GM23338 (cell line): ENCODE data around the gene GEN1. TPM values are rescaled to one million over a fixed set of nuclear protein-coding genes. Genes with fewer than 3 reads are reported as not detected.

Source experiments
- ATAC-seq: fragments of 200-7000 bp; cut with Tn5 transposase; 3 replicates; pipeline ENCODE4 v1.9.1; 2020
- DNase-seq: peaks from one replicate; pipeline ENCODE4 v3.0.0-alpha.2; 2015; ENCODE audit warnings: low spot score
- H2AFZ ChIP-seq: fragments of 200-600 bp; sonication (generic); 2 replicates; pipeline ENCODE4 v1.8.0; 2016; ENCODE audit warnings: antibody characterized with exemption, mild to moderate bottlenecking, moderate library complexity
- H3F3A ChIP-seq: fragments of 200-600 bp; sonication (generic); replicated peaks from 2 replicates; pipeline ENCODE4 v1.8.0; 2017; ENCODE audit warnings: antibody characterized with exemption, mixed run types, low read depth
- H3K27ac ChIP-seq: fragments of 200-600 bp; sonication (generic); 2 replicates; pipeline ENCODE4 v1.6.1; 2016; ENCODE audit warnings: low read depth
- H3K27me3 ChIP-seq: fragments of 200-600 bp; sonication (generic); 2 replicates; pipeline ENCODE4 v1.8.0; 2016; ENCODE audit warnings: mild to moderate bottlenecking, mixed run types, moderate library complexity; ENCODE audit not compliant: insufficient read depth
- H3K36me3 ChIP-seq: fragments of 200-600 bp; sonication (generic); 2 replicates; pipeline ENCODE4 v1.8.0; 2016; ENCODE audit warnings: mild to moderate bottlenecking; ENCODE audit not compliant: insufficient read depth
- H3K4me1 ChIP-seq: fragments of 200-600 bp; sonication (generic); 2 replicates; pipeline ENCODE4 v1.8.0; 2016; ENCODE audit warnings: mild to moderate bottlenecking, moderate library complexity; ENCODE audit not compliant: insufficient read depth
- H3K4me2 ChIP-seq: fragments of 200-600 bp; sonication (generic); 2 replicates; pipeline ENCODE4 v1.7.1; 2017; ENCODE audit warnings: mixed run types
- H3K4me3 ChIP-seq: fragments of 200-600 bp; sonication (generic); 2 replicates; pipeline ENCODE4 v1.6.1; 2016; ENCODE audit warnings: mixed run types
- H3K79me2 ChIP-seq: fragments of 200-600 bp; sonication (generic); replicated peaks from 2 replicates; pipeline ENCODE4 v1.8.0; 2017; ENCODE audit warnings: mild to moderate bottlenecking; ENCODE audit not compliant: insufficient read depth
- H3K9me2 ChIP-seq: fragments of 200-600 bp; sonication (generic); 2 replicates; pipeline ENCODE4 v1.8.0; 2017; ENCODE audit not compliant: insufficient read depth
- H4K20me1 ChIP-seq: fragments of 200-600 bp; sonication (generic); replicated peaks from 2 replicates; pipeline ENCODE4 v1.8.0; 2017; ENCODE audit warnings: mild to moderate bottlenecking; ENCODE audit not compliant: insufficient read depth
- H3K27ac Mint-ChIP-seq: 2 replicates; pipeline ENCODE4 v1.8.0; 2020; ENCODE audit warnings: inconsistent platforms, mild to moderate bottlenecking, moderate library complexity, mixed read lengths
- H3K27me3 Mint-ChIP-seq: 3 replicates; pipeline ENCODE4 v1.8.0; 2022; ENCODE audit warnings: low read depth, mild to moderate bottlenecking, moderate library complexity, mixed read lengths, inconsistent platforms; ENCODE audit not compliant: insufficient read depth, poor library complexity
- H3K36me3 Mint-ChIP-seq: 3 replicates; pipeline ENCODE4 v1.8.0; 2021; ENCODE audit warnings: low read depth, mild to moderate bottlenecking, inconsistent platforms, moderate library complexity, mixed read lengths
- H3K4me1 Mint-ChIP-seq: 3 replicates; pipeline ENCODE4 v1.8.0; 2020; ENCODE audit warnings: mild to moderate bottlenecking, inconsistent platforms, mixed read lengths
- H3K4me3 Mint-ChIP-seq: 3 replicates; pipeline ENCODE4 v1.8.0; 2021; ENCODE audit warnings: moderate library complexity, mild to moderate bottlenecking, inconsistent platforms, mixed read lengths
- H3K9me3 Mint-ChIP-seq: 3 replicates; pipeline ENCODE4 v1.8.0; 2020; ENCODE audit warnings: moderate library complexity, mild to moderate bottlenecking, inconsistent platforms, mixed read lengths
- CREB1 ChIP-seq: fragments of 250-450 bp; sonication (Bioruptor Pico); IDR thresholded peaks from 2 replicates; pipeline ENCODE4 v1.5.0; 2020; ENCODE audit warnings: low read depth, mild to moderate bottlenecking, moderate library complexity
- CTCF ChIP-seq, 2 experiments: fragments of 200-600 bp in 1 of 2; sonication (generic) in 1 of 2; conservative IDR thresholded peaks; 2 replicates each; pipeline versions ENCODE4 v1.5.1 to v1.6.1; 2016 to 2017; ENCODE audit warnings: antibody characterized with exemption in 2 of 2, low read depth in 2 of 2, mild to moderate bottlenecking in 2 of 2, moderate library complexity in 1 of 2
- ETS1 ChIP-seq: IDR thresholded peaks from 2 replicates; pipeline ENCODE4 v1.6.1; 2016; ENCODE audit warnings: antibody characterized with exemption
- EZH2 ChIP-seq: fragments of 200-600 bp; sonication (generic); IDR thresholded peaks from one replicate; pipeline ENCODE4 v1.8.0; 2017; ENCODE audit warnings: antibody characterized with exemption, mild to moderate bottlenecking, low read depth; ENCODE audit not compliant: unreplicated experiment
- EZH2phosphoT487 ChIP-seq: fragments of 200-600 bp; sonication (generic); IDR thresholded peaks from one replicate; pipeline ENCODE4 v1.8.1; 2018; ENCODE audit warnings: antibody characterized with exemption; ENCODE audit not compliant: unreplicated experiment
- NANOG ChIP-seq: IDR thresholded peaks from 2 replicates; pipeline ENCODE4 v1.6.1; 2016; ENCODE audit warnings: antibody characterized with exemption, borderline replicate concordance
- POLR2AphosphoS5 ChIP-seq: IDR thresholded peaks from 2 replicates; pipeline ENCODE4 v1.6.1; 2016; ENCODE audit warnings: antibody characterized with exemption, low read depth
- REST ChIP-seq: IDR thresholded peaks from one replicate; pipeline ENCODE4 v1.6.1; 2018; ENCODE audit warnings: antibody characterized with exemption; ENCODE audit not compliant: unreplicated experiment
- STAT1 ChIP-seq: IDR thresholded peaks from one replicate; pipeline ENCODE4 v1.6.1; 2016; ENCODE audit warnings: antibody characterized with exemption; ENCODE audit not compliant: unreplicated experiment
- ZNF114 ChIP-seq: fragments of 250-450 bp; sonication (Bioruptor Pico); IDR thresholded peaks from 2 replicates; pipeline ENCODE4 v1.5.0; 2020; ENCODE audit warnings: mild to moderate bottlenecking, moderate library complexity
- ZNF331 ChIP-seq: fragments of 250-450 bp; sonication (Bioruptor Pico); IDR thresholded peaks from 2 replicates; pipeline ENCODE4 v1.5.0; 2020; ENCODE audit warnings: low read depth, mild to moderate bottlenecking, moderate library complexity
- polyA plus RNA-seq: library from polyadenylated mRNA; unstranded; fragments of >200 nt; fragmentation: Nextera tagmentation; extraction: Ambion mirVana; gene quantifications from 2 replicates; pipeline ENCODE4 v1.2.1, GENCODE V29; 2016
- total RNA-seq: library from RNA; depleted of rRNA; stranded (reverse); fragments of >200 nt; shearing (Covaris generic); gene quantifications from 2 replicates; pipeline ENCODE4 v1.2.3, GENCODE V29; 2014

GEN1 gene
- total and polyA plus RNA-seq, 2 experiments from 2014 or later: 14.2 to 43.3 TPM

GRCh38 chr2:17786727-17787126 lies 32.8 kb downstream of the GEN1 start:
- Histone ChIP-seq H3K36me3 (no peaks in the 10 kb centered on the region), H3K4me1 (no peaks in the 10 kb centered on the region; the same call in 1 of the 2 replicates), H3K9me2 (no peaks in the 10 kb centered on the region), H3K27me3 (no peaks in the 10 kb centered on the region), H2AFZ (no peak overlapping the region), H3K27ac (no peak overlapping the region), H3K79me2 (no peaks in the 10 kb centered on the region), H4K20me1 (no peaks in the 10 kb centered on the region), H3K4me2 (no peak overlapping the region), H3K4me3 (no peak overlapping the region), H3F3A (no peaks in the 10 kb centered on the region)
- DNase-seq: peak; percentile 8
- TF ChIP-seq CREB1 (CRISPR knock-in tag) (no peak), NANOG (no peak), ETS1 (no peak), STAT1 (no peak), ZNF114 (no peak), EZH2 (no peak)
- H3K9me3 Mint-ChIP-seq: no peaks in the 10 kb centered on the region
- ATAC-seq: peak; percentile 74
- peaks cover 12% of the 10 kb centered on the region for H3K4me1 Mint-ChIP-seq
- H3K36me3 Mint-ChIP-seq: peaks cover 12% of the 10 kb centered on the region; the same call in 2 of the 3 replicates
- no peak overlapping the region for H3K27ac Mint-ChIP-seq
- no peak overlapping the region for H3K4me3 Mint-ChIP-seq
- H3K27me3 Mint-ChIP-seq: peaks cover 2% of the 10 kb centered on the region

GRCh38 chr2:17788773-17789172 lies 34.8 kb downstream of the GEN1 start:
- Mint-ChIP-seq H3K36me3 (no peaks in the 10 kb centered on the region), H3K4me1 (peaks cover 12% of the 10 kb centered on the region), H3K4me3 (no peak overlapping the region), H3K27ac (no peak overlapping the region), H3K9me3 (no peaks in the 10 kb centered on the region), H3K27me3 (peaks cover 2% of the 10 kb centered on the region)
- H3K36me3 ChIP-seq: no peaks in the 10 kb centered on the region
- no peak overlapping the region for H3K4me2 ChIP-seq
- H3K27ac ChIP-seq: no peak overlapping the region
- no peaks in the 10 kb centered on the region for H3K79me2 ChIP-seq
- no peaks in the 10 kb centered on the region for H3F3A ChIP-seq
- H3K27me3 ChIP-seq: no peaks in the 10 kb centered on the region
- no peaks in the 10 kb centered on the region; the same call in 1 of the 2 replicates for H3K4me1 ChIP-seq
- no peak overlapping the region for H3K4me3 ChIP-seq
- no peaks in the 10 kb centered on the region for H4K20me1 ChIP-seq
- DNase-seq (no peak), ATAC-seq (no peak)
- no peak overlapping the region for H2AFZ ChIP-seq
- no peaks in the 10 kb centered on the region for H3K9me2 ChIP-seq
- no peak for TF ChIP-seq CTCF (conservative IDR thresholded peaks at IDR 0.05; ENCODE audit: low read depth in 2 of 2)
- TF ChIP-seq EZH2phosphoT487: no peak
- no peak for TF ChIP-seq EZH2
- TF ChIP-seq REST: no peak
- TF ChIP-seq ZNF114: no peak
- no peak for TF ChIP-seq STAT1
- TF ChIP-seq POLR2AphosphoS5: no peak
- no peak for TF ChIP-seq ETS1
- TF ChIP-seq CREB1 (CRISPR knock-in tag): no peak
- no peak for TF ChIP-seq ZNF331 (CRISPR knock-in tag)
- no peak for TF ChIP-seq NANOG
